GM23248 (cell line): ENCODE results near the gene PRSS33.

Source experiments
- EZH2 ChIP-seq: fragments of 200-600 bp; sonication (generic); IDR thresholded peaks from 2 replicates; pipeline ENCODE4 v1.6.1; 2018; ENCODE audit warnings: antibody characterized with exemption, mild to moderate bottlenecking; ENCODE audit not compliant: insufficient read depth, poor library complexity, severe bottlenecking
- EZH2phosphoT487 ChIP-seq: fragments of 200-600 bp; sonication (generic); IDR thresholded peaks from 2 replicates; pipeline ENCODE4 v1.6.1; 2018; ENCODE audit warnings: antibody characterized with exemption, moderate library complexity, mild to moderate bottlenecking, low read depth; ENCODE audit not compliant: insufficient read depth

GRCh38 chr16:2751577-2752034 lies 35.8 kb downstream of the PRSS33 start:
- no peak for TF ChIP-seq EZH2
- TF ChIP-seq EZH2phosphoT487: no peak
